Measurements from ENCODE around the gene GLP2R. TPM values are rescaled to one million over a fixed set of nuclear protein-coding genes. Genes with fewer than 3 reads are reported as not detected.

The GLP2R gene
- total and polyA plus RNA-seq, 10 of the 15 experiments (the other 5 are each of a cell fraction or from before 2014, with no cell fraction given) = not detected

DNA sequence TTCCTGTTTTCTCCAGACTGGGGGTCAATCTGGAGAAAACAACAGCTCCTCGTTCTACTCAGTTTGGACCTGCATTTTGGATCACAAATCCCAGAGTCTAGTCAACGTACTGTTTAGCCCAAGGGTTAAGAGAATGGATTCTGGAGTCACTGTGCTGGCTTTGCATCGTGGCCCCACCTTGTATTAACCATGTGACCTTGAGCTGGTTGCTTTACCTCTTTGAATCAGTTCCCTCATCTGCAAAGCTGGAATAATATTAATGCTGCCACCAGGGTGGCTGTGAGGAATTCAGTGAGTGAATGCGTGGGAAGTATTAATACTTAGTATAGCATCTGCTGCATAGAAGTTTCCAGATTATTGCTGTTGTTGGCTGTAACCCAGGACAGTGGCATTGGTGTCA is 23.0 kb upstream of the GLP2R start (continued):
- TF ChIP-seq ZNF207 (IDR thresholded peaks at IDR 0.05; ENCODE audit: borderline replicate concordance) = no peak

DNA sequence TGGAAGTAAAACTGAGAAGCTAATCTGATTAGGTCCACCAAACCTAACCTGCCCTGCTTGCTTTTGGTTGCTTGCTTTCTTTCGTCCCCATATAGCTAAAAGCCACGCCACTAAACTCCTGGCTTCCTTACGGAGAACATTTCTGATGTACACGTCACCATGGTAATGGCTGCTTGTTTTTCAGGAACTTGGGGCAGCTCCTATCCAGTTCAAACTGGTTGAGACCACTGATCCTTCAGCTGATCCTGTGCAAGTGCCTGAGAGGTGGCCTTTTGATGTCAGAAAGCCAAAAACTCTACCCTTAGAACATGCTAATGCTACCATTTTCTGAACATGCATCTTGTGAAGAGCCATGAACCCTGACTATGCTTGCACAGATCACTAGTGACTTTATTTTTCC is 20.0 kb upstream of the GLP2R start:
- BruUV-seq (replicated peaks) = no TSS peak
- Histone ChIP-seq H3K9me3 (replicated peaks; ENCODE audit: control insufficient read depth, insufficient read depth, low read length) (no peaks in the 10 kb centered on the region), H4K20me1 (ENCODE audit: control insufficient read depth, insufficient read depth) (no peaks in the 10 kb centered on the region), H3K27ac (ENCODE audit: control insufficient read depth, insufficient read depth) (no peak overlapping the region), H2AFZ (ENCODE audit: control insufficient read depth, low read depth, low read length) (no peak overlapping the region), H3K4me1 (ENCODE audit: control insufficient read depth, insufficient read depth, low read length) (no peaks in the 10 kb centered on the region), H3K4me3 (no peak overlapping the region), H3K27me3 (replicated peaks in 1 of 2; ENCODE audit: control insufficient read depth in 2 of 2, insufficient read depth in 2 of 2, low read length in 1 of 2) (no peaks in the 10 kb centered on the region; a peak in 1 of 4 replicates), H3K4me2 (ENCODE audit: control insufficient read depth, insufficient read depth) (no peak overlapping the region), H3K79me2 (ENCODE audit: control insufficient read depth, insufficient read depth, low read length) (no peaks in the 10 kb centered on the region), H3K9ac (ENCODE audit: control insufficient read depth, insufficient read depth, low read length) (no peak overlapping the region), H3K36me3 (ENCODE audit: control insufficient read depth in 2 of 2, insufficient read depth in 2 of 2, low read length in 1 of 2) (no peaks in the 10 kb centered on the region)
- no peak for ATAC-seq
- 0% methylated on average over 4 of the region's 4 CpGs for WGBS (ENCODE audit: insufficient coverage, insufficient replicate concordance, low lambda C conversion rate, missing lambda C conversion rate)
- TF ChIP-seq RFX5 (IDR thresholded peaks at IDR 0.05; ENCODE audit: low read depth, low read length) (no peak), PAX8 (IDR thresholded peaks at IDR 0.05) (no peak), SIX5 (IDR thresholded peaks at IDR 0.05; ENCODE audit: low read depth, low read length, severe bottlenecking) (no peak), BRCA1 (IDR thresholded peaks at IDR 0.05; ENCODE audit: low read depth, low read length) (no peak)
- TF ChIP-seq, protein P1, sequence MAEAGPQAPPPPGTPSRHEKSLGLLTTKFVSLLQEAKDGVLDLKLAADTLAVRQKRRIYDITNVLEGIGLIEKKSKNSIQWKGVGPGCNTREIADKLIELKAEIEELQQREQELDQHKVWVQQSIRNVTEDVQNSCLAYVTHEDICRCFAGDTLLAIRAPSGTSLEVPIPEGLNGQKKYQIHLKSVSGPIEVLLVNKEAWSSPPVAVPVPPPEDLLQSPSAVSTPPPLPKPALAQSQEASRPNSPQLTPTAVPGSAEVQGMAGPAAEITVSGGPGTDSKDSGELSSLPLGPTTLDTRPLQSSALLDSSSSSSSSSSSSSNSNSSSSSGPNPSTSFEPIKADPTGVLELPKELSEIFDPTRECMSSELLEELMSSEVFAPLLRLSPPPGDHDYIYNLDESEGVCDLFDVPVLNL (IDR thresholded peaks at IDR 0.05; ENCODE audit: low read depth, low read length) = no peak
- ChIA-PET SMC1A (ENCODE audit: uncharacterized antibody, unreplicated experiment) (no interaction called here), POLR2A (no interaction called here), CTCF (no interaction called here), RAD21 (ENCODE audit: unreplicated experiment) (no interaction called here)
- no peak for FAIRE-seq
- in situ Hi-C loops (cut with MboI) = no loop called here
- intact Hi-C loops (cut with micrococcal nuclease; ENCODE audit: unreplicated experiment) = no loop called here
- no peak for DNase-seq (ENCODE audit: low read depth, low spot score)

DNA sequence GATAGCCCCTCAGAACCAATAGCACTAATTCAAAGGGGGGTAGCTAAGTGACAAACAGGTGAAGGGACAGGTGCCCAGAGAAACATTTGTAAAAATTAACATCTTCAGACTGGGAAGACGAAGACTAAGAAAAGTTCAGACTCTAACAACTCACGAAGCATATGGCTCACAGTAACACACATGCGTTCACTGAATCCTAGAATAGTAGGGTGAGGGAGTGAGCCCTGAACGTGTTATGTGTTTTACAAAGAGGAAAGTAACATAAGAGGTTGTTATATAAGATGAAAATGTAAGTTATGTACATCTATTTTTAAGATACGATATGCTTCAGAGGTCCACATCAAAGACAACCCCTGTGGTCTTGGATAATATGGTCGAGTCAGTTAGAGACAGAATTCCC is 19.0 kb upstream of the GLP2R start:
- SMC1A ChIA-PET (ENCODE audit: uncharacterized antibody, unreplicated experiment) = no interaction called here
- Histone ChIP-seq H3K4me3 (no peak overlapping the region), H3K9me3 (replicated peaks; ENCODE audit: control insufficient read depth, insufficient read depth, low read length) (no peaks in the 10 kb centered on the region), H2AFZ (ENCODE audit: control insufficient read depth, low read depth, low read length) (no peak overlapping the region), H3K9ac (ENCODE audit: control insufficient read depth, insufficient read depth, low read length) (no peak overlapping the region), H3K36me3 (ENCODE audit: control insufficient read depth in 2 of 2, insufficient read depth in 2 of 2, low read length in 1 of 2) (no peaks in the 10 kb centered on the region), H4K20me1 (ENCODE audit: control insufficient read depth, insufficient read depth) (no peaks in the 10 kb centered on the region), H3K27me3 (replicated peaks in 1 of 2; ENCODE audit: control insufficient read depth in 2 of 2, insufficient read depth in 2 of 2, low read length in 1 of 2) (no peaks in the 10 kb centered on the region; a peak in 1 of 4 replicates), H3K4me2 (ENCODE audit: control insufficient read depth, insufficient read depth) (no peak overlapping the region), H3K4me1 (ENCODE audit: control insufficient read depth, insufficient read depth, low read length) (no peaks in the 10 kb centered on the region), H3K27ac (ENCODE audit: control insufficient read depth, insufficient read depth) (no peak overlapping the region), H3K79me2 (ENCODE audit: control insufficient read depth, insufficient read depth, low read length) (no peaks in the 10 kb centered on the region)
- POLR2A ChIA-PET = no interaction called here
- RAD21 ChIA-PET (ENCODE audit: unreplicated experiment) = no interaction called here
- DNase-seq (ENCODE audit: low read depth, low spot score) (no peak), ATAC-seq (no peak), FAIRE-seq (no peak)
- in situ Hi-C loops (cut with MboI) (no loop called here), intact Hi-C loops (cut with micrococcal nuclease; ENCODE audit: unreplicated experiment) (no loop called here)
- WGBS (ENCODE audit: insufficient coverage, insufficient replicate concordance, low lambda C conversion rate, missing lambda C conversion rate) = 4% methylated on average over 6 of the region's 6 CpGs
- CTCF ChIA-PET = no interaction called here
- BruUV-seq (replicated peaks) = no TSS peak
- TF ChIP-seq HDAC6 (IDR thresholded peaks at IDR 0.05; ENCODE audit: unreplicated experiment) = no peak
- TF ChIP-seq HCFC1 (IDR thresholded peaks at IDR 0.05; ENCODE audit: low read length) = no peak
- no peak for TF ChIP-seq BCLAF1 (IDR thresholded peaks at IDR 0.05)
- TF ChIP-seq ZNF217 (IDR thresholded peaks at IDR 0.05) = no peak
- TF ChIP-seq, protein P2, sequence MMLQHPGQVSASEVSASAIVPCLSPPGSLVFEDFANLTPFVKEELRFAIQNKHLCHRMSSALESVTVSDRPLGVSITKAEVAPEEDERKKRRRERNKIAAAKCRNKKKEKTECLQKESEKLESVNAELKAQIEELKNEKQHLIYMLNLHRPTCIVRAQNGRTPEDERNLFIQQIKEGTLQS (IDR thresholded peaks at IDR 0.05; ENCODE audit: borderline replicate concordance, extremely low read depth, low read depth, low read length) = no peak
- no peak for TF ChIP-seq SIN3A (IDR thresholded peaks at IDR 0.05; ENCODE audit: low read depth, low read length)
- TF ChIP-seq SPI1 (IDR thresholded peaks at IDR 0.05; ENCODE audit: borderline replicate concordance, insufficient read depth, low read depth, low read length) = no peak
- TF ChIP-seq POLR2A (IDR thresholded peaks at IDR 0.05; ENCODE audit: low read depth, low read length) = no peak
- no peak for TF ChIP-seq TCF3 (IDR thresholded peaks at IDR 0.05; ENCODE audit: borderline replicate concordance, insufficient read depth, low read depth, low read length)
